Natural killer cell (primary cell): ENCODE data around the gene GIPR. TPM values are rescaled to one million over a fixed set of nuclear protein-coding genes. Genes with fewer than 3 reads are reported as not detected.

Experiments
- ATAC-seq, 3 donors: fragments of 150-1000 bp in 2 of 3; fragments of 200-7000 bp in 1 of 3; cut with Tn5 transposase; 1 replicate in 1 of 3; 2 replicates in 2 of 3; pipeline ENCODE4 v1.10.0; 2021; ENCODE audit warnings: mild to moderate bottlenecking in 2 of 3, moderate library complexity in 2 of 3
- DNase-seq, 2 donors: peaks; one replicate each; pipeline versions ENCODE4 v3.0.0 to v3.0.0-alpha.2; 2013 to 2021; ENCODE audit warnings: mixed read lengths in 1 of 2
- H3K27ac ChIP-seq: one replicate; pipeline ENCODE4 v1.5.1; 2013; ENCODE audit warnings: mild to moderate bottlenecking, low read length
- H3K27me3 ChIP-seq: one replicate; pipeline ENCODE4 v1.6.1; 2013; ENCODE audit warnings: low read length; ENCODE audit not compliant: control insufficient read depth, insufficient read depth
- H3K36me3 ChIP-seq: one replicate; pipeline ENCODE4 v1.6.1; 2013; ENCODE audit warnings: low read length; ENCODE audit not compliant: control insufficient read depth, insufficient read depth
- H3K4me1 ChIP-seq: one replicate; pipeline ENCODE4 v1.6.1; 2013; ENCODE audit warnings: low read length; ENCODE audit not compliant: control insufficient read depth, insufficient read depth
- H3K4me3 ChIP-seq: one replicate; pipeline ENCODE4 v1.5.1; 2013; ENCODE audit warnings: low read length
- H3K9me3 ChIP-seq: one replicate; pipeline ENCODE4 v1.6.1; 2013; ENCODE audit warnings: low read length; ENCODE audit not compliant: control insufficient read depth, insufficient read depth
- H3K27ac Mint-ChIP-seq, 2 donors: one replicate each; pipeline ENCODE4 v1.8.0; 2022; ENCODE audit warnings: mild to moderate bottlenecking in 2 of 2, mixed read lengths in 2 of 2, moderate library complexity in 1 of 2
- H3K27me3 Mint-ChIP-seq, 2 donors: one replicate each; pipeline ENCODE4 v1.8.0; 2022; ENCODE audit warnings: low read depth in 2 of 2, mixed read lengths in 2 of 2
- H3K36me3 Mint-ChIP-seq: one replicate; pipeline ENCODE4 v1.8.0; 2022; ENCODE audit warnings: mixed read lengths
- H3K4me1 Mint-ChIP-seq, 2 donors: one replicate each; pipeline ENCODE4 v1.8.0; 2022; ENCODE audit warnings: mixed read lengths in 2 of 2
- H3K4me3 Mint-ChIP-seq: one replicate; pipeline ENCODE4 v1.8.0; 2022; ENCODE audit warnings: mild to moderate bottlenecking, moderate library complexity, mixed read lengths
- H3K9me3 Mint-ChIP-seq, 2 donors: one replicate each; pipeline ENCODE4 v1.8.0; 2022; ENCODE audit warnings: mixed read lengths in 2 of 2
- CTCF ChIP-seq: fragments of 200-600 bp; IDR thresholded peaks from one replicate; pipeline ENCODE4 v1.8.0; 2022; ENCODE audit warnings: antibody characterized with exemption
- WGBS: methylation state at CpG from one replicate; pipeline ENCODE4 v1.1.7; 2013; ENCODE audit warnings: missing lambda C conversion rate; ENCODE audit not compliant: insufficient coverage; 5-methylcytosine and 5-hydroxymethylcytosine counted together
- intact Hi-C: fragments of 100-400 bp; cut with micrococcal nuclease; formaldehyde crosslinking; loops from one replicate; pipeline ENCODE4 v1.14.2; 2022
- total RNA-seq, 4 donors: library from RNA; stranded (reverse); fragments of 120-200 nt in 1 of 4; gene quantifications; one replicate each; pipeline versions ENCODE4 v1.2.3 to v1.2.4, GENCODE V29; 2013 to 2022

The GIPR gene
- total RNA-seq, 3 donors from 2014 or later (not counting 1 experiment from before 2014, with no cell fraction given) = 20.7 to 24.5 (median 21.5) TPM

GRCh38 chr19:45659096-45659729, 8.8 kb upstream of the GIPR start:
- Mint-ChIP-seq H3K4me1 (peaks cover 0 to 3% of the 10 kb centered on the region in 2 donors), H3K9me3 (no peaks in the 10 kb centered on the region), H3K4me3 (no peak overlapping the region), H3K36me3 (no peaks in the 10 kb centered on the region), H3K27ac (no peak overlapping the region), H3K27me3 (peaks cover 0 to 18% of the 10 kb centered on the region in 2 donors)
- Histone ChIP-seq H3K9me3 (no peaks in the 10 kb centered on the region), H3K4me1 (no peaks in the 10 kb centered on the region), H3K36me3 (no peaks in the 10 kb centered on the region), H3K27ac (no peak overlapping the region), H3K4me3 (no peak overlapping the region), H3K27me3 (no peaks in the 10 kb centered on the region)
- WGBS = 83% methylated on average over 6 of the region's 6 CpGs
- DNase-seq = no peak
- intact Hi-C loops = no loop called here
- ATAC-seq = no peak
- TF ChIP-seq CTCF = no peak

GRCh38 chr19:45660636-45661035, 7.4 kb upstream of the GIPR start:
- DNase-seq (no peak), ATAC-seq (no peak)
- H3K9me3 Mint-ChIP-seq = no peaks in the 10 kb centered on the region
- TF ChIP-seq CTCF = no peak
- H3K4me3 Mint-ChIP-seq = no peak overlapping the region
- intact Hi-C loops = no loop called here
- H3K27ac Mint-ChIP-seq = no peak overlapping the region
- 66% methylated on average over 8 of the region's 8 CpGs for WGBS
- no peak overlapping the region for H3K4me3 ChIP-seq
- no peaks in the 10 kb centered on the region for H3K4me1 ChIP-seq
- peaks cover 0 to 4% of the 10 kb centered on the region in 2 donors for H3K4me1 Mint-ChIP-seq
- no peaks in the 10 kb centered on the region for H3K27me3 ChIP-seq
- H3K36me3 Mint-ChIP-seq = no peaks in the 10 kb centered on the region
- H3K27me3 Mint-ChIP-seq = peaks cover 0 to 18% of the 10 kb centered on the region in 2 donors
- no peaks in the 10 kb centered on the region for H3K9me3 ChIP-seq
- H3K36me3 ChIP-seq = no peaks in the 10 kb centered on the region
- no peak overlapping the region for H3K27ac ChIP-seq

DNA sequence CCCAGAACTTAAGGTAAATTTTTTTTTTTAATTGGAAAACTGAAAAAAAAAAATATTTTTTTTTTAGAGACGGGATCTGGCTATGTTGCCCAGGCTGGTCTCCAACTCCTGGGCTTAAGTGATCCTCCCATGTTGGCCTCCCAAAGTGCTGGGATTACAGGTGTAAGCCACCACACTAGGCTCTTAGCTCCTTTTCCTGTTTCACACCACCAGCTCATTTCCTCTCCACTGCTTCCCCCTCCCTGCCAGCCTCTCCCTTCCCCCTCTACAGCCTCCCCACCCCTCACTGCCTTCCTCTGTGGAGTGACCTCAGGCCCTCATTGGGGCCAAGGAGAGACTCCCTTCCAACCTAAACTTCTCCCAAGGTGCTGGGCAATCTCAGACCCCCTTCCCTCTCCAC, 4.2 kb upstream of the GIPR start:
- Histone ChIP-seq H3K27me3 (no peaks in the 10 kb centered on the region), H3K9me3 (no peaks in the 10 kb centered on the region), H3K4me3 (no peak overlapping the region), H3K27ac (no peak overlapping the region), H3K36me3 (no peaks in the 10 kb centered on the region), H3K4me1 (peaks cover 15% of the 10 kb centered on the region)
- no peak for TF ChIP-seq CTCF
- Mint-ChIP-seq H3K27me3 (peaks cover 0 to 18% of the 10 kb centered on the region in 2 donors), H3K27ac (no peak overlapping the region), H3K4me3 (no peak overlapping the region), H3K9me3 (no peaks in the 10 kb centered on the region), H3K36me3 (no peaks in the 10 kb centered on the region), H3K4me1 (peaks cover 14 to 20% of the 10 kb centered on the region in 2 donors)
- ATAC-seq = no peak
- WGBS = 96% methylated on average over 1 of the region's 1 CpG
- intact Hi-C loops = no loop called here
- no peak for DNase-seq

DNA sequence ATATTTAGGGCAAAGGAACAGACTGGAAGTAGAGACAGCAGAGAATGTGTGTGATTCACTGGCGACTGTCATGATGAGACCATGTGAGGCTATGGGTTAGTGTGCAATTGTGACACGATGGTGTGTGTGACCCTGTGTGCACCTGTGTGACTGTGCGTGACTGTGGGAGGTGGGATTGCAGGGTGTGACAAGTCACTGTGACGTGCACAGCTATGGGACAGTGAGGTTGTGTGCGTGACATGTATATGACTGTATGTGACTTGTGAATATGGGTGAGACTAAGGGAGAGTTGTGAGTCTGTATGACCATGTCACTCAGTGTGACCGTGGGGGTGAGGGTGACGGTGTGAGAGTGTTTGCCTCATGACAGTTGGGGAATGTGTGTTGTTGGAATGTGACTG, 3.4 kb upstream of the GIPR start:
- intact Hi-C loops = no loop called here
- H3K27ac Mint-ChIP-seq = no peak overlapping the region
- H3K4me3 Mint-ChIP-seq = no peak overlapping the region
- H3K9me3 Mint-ChIP-seq = no peaks in the 10 kb centered on the region
- peaks cover 3% of the 10 kb centered on the region for H3K27me3 ChIP-seq
- no peak for ATAC-seq
- H3K4me3 ChIP-seq = no peak overlapping the region
- H3K36me3 ChIP-seq = no peaks in the 10 kb centered on the region
- H3K27me3 Mint-ChIP-seq = peaks cover 0 to 11% of the 10 kb centered on the region in 2 donors
- H3K9me3 ChIP-seq = no peaks in the 10 kb centered on the region
- H3K4me1 Mint-ChIP-seq = peaks cover 21 to 27% of the 10 kb centered on the region in 2 donors
- no peaks in the 10 kb centered on the region for H3K36me3 Mint-ChIP-seq
- no peak overlapping the region for H3K27ac ChIP-seq
- no peak for TF ChIP-seq CTCF
- DNase-seq = no peak
- 88% methylated on average over 7 of the region's 7 CpGs for WGBS
- H3K4me1 ChIP-seq = peaks cover 23% of the 10 kb centered on the region
